HG03064 (cell line): ENCODE results near the gene PRKG1.

ENCODE experiments used
- ATAC-seq: cut with Tn5 transposase; IDR thresholded peaks from one replicate; pipeline ENCODE4 v1.9.1; 2021; ENCODE audit warnings: low read depth; ENCODE audit not compliant: unreplicated experiment

PRKG1 gene

DNA sequence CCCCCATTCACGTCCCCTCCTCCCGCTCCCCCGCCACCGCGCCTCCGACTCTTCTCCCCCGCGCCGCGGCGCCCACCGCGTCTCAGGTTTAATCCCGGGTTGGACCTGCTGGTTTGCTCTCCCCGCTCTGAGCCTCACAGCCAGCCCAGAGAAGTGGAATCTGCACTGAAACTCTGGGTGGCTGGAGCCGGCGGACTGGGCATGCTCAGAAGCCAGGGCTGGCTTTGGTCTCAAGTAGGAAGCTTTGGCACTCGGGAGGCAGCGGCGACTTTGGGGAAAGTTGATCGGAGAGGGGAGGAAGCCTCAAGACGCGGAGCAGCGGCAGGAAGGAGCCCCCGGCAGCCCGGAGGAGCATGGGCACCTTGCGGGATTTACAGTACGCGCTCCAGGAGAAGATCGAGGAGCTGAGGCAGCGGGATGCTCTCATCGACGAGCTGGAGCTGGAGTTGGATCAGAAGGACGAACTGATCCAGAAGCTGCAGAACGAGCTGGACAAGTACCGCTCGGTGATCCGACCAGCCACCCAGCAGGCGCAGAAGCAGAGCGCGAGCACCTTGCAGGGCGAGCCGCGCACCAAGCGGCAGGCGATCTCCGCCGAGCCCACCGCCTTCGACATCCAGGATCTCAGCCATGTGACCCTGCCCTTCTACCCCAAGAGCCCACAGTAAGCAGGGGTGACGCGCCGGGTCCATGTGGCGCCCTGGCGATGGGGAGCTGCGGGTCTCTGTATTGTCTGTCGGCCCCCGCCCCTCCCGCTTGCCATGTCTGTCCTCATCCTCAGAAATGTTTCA, at the start of gene PRKG1:
Gene PRKG1 (plus strand): TSS at position 250 of the 791 bp plus-strand sequence.
- no peak for ATAC-seq

DNA sequence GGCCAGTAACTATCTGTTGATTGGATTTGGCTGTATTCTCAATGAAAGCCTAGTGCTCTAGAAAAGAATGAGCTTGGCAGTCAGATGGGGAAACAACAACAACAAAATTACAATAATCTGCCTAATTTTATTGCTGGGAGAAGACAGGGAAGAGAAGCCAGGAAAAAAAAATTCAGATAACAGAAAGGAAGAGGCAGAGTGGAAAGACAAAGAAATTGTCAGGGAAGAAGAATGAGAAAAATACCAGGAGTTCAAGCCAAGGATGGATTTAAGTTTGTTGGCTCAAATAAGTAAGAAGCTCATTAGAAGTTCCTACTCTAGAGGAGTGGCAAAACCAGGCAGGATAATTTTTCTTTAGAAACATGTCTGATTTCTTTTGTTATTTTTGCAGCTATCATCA, 45.9 kb upstream of the PRKG1 start:
- no peak for ATAC-seq

DNA sequence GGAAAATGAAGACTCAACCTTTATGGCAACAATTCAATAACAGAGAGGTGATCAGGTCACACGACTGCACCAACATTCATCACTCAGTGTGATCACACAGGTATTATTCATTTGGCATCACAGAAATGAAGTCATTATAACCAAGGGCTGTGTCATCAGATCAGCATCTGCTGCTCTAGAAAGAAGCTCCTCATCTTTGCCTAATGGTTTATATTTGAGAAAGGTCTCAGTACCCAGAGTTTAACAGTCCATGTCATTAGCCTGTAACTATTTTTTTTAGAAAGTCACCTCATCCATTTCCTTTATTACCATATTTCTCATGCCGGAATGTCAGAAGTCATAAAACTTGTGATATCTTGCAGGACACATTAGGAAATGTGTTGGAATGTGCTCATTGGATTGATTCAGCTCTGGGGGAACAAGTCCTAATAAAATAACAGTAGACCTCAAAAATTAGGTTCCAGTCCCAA, 45.1 kb upstream of the PRKG1 start:
- ATAC-seq = no peak

DNA sequence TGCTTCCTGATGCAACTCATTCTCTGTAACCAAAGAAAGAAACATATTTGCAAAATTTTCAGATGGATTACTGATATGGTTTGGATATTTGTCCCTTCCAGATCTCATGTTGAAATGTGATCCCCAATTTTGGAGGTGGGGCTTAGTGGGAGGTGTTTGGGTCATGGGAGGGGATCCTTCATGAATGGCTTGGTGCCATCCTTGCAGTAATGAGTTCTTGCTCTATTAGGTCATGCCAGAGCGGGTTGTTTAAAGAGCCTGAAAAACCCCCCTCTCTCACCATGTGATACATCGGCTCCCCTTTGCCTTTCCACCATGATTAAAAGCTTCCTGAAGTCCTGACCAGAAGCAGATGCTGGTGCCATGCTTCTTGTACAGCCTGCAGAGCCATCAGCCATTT, 43.8 kb upstream of the PRKG1 start:
- no peak for ATAC-seq

DNA sequence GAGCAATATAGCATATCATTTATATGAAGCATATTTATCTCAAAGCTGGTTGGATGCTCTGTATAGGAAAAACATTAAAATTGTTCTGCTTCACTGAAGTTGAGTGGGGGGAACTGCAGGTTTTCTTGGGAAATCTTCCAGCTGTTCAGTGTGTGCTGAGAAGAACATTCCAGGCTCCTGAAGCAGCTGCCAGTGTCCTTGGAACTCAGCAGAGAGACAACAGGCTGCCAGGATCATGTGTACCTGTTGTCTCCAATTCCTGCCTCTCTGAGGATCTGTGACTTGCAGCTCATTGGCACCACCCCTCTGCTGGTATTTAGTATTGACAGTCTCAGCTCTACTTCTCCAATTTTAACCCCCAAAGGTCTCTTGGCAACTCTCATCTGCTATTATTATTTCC, 42.3 kb upstream of the PRKG1 start:
- ATAC-seq = no peak

DNA sequence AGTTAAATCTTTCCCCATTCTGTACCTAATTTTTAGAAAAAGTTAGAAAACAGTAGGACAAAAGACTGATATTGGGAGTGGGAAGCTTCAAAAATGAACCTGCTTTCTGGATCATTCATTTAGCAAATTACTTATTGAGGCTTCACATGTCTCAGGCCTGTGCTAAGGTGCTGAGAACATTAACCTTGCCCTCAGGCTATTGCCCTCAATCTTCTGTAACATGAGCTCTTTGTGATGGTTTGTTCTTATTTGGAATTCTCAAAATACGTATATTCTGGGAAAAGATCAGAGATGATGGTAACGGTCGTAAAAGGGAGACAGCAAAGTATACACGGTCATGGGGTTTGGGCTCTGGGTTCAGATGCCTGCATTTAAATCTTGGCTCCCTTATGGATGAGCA, 39.5 kb upstream of the PRKG1 start:
- ATAC-seq = no peak

DNA sequence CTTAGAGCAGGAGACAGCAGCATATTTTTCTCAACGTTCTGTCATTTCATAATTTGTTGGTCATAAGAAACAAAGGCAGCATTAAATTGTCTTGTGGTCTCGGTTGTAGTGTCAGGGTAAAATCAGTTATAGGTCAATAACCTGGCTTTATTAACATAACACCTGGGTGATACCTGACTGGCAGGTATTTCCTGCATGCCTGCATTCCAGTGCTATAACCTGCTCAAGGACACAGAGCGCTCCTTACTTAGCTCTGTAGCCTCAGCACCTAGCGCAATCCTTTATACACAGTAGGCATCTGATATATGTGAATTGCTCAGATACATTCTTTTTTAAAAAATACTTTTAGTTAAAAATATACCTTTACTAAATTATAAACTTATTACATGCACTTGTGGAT, 38.9 kb upstream of the PRKG1 start:
- no peak for ATAC-seq

DNA sequence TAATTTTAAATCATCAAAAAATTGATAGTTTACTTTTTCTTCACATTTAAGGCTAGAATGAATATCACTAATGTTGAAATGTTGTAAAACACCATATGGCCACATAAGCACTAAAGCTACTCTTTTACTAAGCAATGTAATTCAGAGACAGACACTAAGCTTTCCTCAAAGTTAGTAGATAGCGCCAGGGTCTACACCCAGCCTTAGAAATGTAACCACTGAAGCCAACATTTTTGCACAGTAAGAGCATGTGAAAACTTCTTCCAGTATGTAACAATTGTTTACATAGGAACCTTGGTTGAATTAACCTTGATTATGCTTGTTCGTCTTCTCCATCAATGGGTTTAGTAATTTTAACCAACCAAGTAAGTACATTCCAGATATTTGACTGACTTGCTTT, 28.4 kb upstream of the PRKG1 start:
- ATAC-seq = no peak

DNA sequence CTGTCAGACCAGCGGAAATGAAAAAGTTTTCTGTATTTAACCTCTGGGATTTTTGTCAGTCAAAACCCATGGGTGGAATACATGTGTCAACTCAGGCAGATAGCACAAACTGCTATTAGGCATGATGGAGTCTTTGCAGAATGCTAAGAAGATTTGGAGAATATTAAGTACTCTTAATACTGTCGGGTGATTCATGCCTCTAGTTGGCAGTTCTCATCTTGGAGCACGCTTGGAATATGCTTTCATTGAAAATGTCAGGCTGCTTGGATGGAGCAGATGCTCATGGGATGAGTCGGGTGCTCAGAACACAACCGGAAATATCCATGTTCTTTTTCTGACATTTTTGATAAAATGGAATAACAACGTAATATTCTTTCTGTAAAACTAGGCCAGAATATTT, 27.6 kb upstream of the PRKG1 start:
- no peak for ATAC-seq

DNA sequence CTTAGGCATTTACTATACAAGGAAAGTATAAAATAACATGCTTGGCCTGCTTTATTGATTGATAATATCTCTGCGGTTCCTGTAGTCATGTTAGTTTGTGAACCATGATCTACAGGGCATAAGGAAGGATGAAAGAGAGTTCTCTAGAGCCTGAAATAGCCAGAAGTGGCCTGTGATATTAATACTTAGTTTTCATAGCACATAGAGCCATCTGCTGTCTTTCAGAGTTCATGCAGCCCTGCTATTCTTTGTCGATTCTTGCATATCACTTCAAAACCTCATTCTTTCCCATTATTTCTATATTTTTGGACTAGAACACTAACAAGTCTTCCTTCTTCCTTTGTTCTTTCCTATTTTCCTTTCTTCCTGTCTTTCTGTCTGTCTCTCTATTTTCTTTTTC, 26.4 kb upstream of the PRKG1 start:
- no peak for ATAC-seq

DNA sequence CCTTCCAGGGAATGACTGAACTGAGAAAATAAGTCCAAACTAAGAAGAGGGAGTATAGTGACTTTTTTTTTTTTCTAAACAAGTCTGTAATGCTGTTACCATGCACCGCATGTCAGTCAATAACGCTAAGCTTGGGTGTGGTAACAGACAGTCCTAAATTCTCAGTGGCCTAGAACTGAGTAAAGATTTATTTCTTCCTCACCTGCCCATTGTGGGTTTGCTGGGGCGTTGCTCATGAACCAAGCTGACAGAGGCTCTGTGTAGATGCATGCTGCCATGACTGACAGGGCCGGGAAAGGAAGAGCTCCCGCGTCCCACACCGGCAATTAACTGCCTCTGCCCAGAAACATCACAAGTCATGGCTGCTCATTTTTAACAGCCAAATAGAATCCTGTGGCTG, 25.5 kb upstream of the PRKG1 start:
- no peak for ATAC-seq

DNA sequence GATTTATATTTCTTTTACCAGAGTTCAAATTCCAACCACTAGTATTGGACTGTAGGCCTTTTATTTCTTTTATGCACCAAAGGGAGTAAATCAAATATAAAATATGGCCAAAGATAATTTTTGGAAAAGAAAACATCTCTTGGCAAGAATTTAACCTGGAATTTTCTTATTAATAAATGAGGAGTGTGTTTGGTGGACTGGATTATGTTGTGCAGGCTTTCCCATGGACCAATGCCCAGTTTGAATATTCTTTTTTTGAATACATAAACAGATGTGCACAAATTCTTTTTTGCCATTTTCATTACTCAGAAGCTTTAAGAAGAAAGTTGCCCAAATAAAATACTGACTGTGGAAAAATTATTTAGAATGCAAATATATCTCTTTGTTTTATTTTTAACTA, 22.1 kb upstream of the PRKG1 start:
- ATAC-seq = no peak

DNA sequence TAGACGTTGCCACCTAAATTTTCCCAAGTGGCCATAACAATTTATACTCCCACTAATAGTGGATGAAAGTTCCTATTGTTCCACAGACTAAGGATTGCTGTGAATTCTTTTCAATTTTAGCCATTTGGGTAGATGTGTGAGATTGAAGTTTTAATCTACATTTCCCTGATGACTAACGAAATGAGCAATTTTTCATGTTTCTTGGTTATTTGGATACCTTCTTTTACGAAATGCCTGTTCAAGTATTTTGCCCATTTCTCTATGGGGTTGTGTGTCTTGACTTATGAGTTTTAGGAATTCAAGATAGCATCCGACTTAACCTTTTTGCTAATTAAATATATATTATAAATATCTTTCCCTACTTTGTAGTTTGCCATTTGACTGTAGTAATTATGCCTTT, 16.4 kb upstream of the PRKG1 start:
- ATAC-seq = no peak

DNA sequence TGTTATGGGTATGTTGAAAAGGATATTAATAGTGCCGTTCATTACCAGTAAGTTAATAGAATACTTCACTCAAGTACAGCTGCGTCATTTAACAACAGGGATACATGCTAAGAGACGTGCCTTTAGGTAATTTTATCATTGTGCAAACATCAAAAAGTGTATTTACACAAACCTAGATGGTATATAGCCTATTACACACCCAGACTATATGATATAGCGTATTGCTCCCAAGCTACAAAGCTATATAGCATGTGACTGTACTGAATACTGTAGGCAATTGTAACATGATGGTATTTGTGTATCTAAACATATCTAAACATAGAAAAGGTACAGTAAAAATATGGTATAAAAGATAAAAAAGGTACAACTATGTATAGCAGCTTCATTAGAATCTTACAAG, 11.1 kb upstream of the PRKG1 start:
- ATAC-seq = no peak

DNA sequence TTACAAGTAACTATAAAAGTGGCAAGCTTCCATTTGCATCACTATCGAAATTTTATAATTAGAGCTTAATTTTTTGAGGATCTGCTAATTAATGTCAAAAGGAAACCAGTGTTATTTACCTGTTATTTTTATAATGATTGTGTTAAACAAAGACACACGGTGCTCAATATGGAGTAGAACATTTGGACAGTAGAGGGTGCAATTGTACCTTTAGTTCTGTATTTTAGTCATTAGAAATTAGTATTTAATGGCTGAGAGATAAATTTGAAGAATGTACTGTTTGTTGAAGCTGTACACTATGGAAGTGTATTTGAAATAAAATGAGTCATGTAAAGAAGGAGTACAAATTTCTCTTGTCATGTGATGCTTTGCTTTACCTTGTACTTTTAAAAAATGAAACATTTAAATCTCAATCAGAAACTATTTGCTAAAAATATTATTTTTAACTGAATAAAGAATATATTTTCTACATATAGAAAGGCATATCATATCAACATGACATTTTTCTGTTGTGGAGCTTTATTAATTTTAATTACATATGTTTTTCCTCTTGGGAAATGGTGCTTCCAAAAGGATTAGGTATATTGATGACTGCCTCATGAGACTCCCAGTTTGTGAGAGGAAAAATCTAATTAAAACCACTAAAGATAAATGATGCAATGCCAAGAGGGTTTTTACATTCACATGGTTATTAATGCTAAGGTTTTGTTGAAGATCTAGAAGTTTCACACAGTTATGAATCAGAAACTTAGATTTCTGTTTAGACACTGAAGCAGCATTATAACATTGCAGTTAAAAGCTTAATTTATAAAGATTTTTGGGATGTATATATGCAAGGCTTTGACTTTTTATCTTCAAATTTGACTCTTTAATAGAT, 10.4 kb upstream of the PRKG1 start:
- no peak for ATAC-seq

DNA sequence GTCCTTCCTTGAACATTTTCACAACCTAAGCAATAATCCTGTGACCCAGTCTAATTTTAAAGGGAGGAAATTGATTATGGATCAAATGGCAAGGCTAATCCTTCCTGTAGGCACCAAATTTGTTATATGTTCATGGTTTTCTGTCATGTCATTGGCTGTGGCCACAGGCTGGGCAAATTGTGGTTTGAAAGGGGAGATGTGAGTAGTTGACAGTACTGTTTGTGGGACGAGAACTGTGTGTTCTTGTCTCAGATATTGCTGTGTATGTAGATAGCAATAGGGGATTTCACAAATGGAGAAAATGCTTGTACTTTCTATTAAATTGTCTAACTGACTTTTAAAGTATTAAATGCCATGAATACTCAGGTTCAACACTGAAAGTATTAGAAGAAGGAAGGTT, 8.1 kb upstream of the PRKG1 start:
- ATAC-seq = no peak

DNA sequence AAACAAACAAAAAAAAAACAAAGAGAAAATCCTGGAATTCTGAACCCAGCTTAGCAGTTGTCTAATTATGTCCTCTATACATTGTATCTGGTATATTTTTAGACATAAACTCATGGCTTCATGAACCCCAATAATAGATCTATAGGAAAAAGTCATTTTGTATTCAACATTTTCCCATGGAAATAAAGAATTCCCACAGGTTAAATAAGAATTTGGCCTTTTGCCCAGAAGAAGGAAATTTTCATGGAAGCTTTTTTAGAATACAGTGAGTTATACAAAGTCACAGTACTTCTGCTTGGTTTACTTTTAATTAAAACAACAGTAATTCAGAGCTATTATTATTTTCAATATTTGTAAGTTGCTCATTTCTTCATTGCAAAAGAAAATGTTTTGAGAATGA, 2.1 kb upstream of the PRKG1 start:
- no peak for ATAC-seq

DNA sequence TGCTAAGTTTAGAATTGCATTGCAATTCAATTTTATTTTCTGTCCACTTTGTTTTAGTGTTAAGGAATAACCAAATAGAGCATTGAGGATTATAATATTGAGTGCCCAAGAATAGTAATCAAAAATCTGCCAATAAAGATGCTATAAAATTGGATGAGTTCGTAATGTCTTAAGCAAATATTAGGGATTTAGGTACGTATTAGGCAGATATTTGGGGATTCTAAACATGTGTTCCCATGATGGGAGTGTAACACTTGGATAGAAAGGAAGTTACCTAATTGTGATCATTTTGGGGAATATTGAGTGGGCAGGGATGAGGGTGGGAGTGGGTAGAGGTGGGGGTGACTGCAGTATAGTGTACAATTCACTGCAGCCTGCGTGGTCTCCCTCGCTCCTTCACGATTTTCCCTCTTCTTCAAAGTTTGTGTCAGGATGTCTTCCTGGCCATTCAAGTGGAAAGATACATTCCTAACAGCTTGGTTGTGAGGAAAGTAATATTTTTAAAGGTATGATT, 1.3 kb upstream of the PRKG1 start:
- no peak for ATAC-seq

DNA sequence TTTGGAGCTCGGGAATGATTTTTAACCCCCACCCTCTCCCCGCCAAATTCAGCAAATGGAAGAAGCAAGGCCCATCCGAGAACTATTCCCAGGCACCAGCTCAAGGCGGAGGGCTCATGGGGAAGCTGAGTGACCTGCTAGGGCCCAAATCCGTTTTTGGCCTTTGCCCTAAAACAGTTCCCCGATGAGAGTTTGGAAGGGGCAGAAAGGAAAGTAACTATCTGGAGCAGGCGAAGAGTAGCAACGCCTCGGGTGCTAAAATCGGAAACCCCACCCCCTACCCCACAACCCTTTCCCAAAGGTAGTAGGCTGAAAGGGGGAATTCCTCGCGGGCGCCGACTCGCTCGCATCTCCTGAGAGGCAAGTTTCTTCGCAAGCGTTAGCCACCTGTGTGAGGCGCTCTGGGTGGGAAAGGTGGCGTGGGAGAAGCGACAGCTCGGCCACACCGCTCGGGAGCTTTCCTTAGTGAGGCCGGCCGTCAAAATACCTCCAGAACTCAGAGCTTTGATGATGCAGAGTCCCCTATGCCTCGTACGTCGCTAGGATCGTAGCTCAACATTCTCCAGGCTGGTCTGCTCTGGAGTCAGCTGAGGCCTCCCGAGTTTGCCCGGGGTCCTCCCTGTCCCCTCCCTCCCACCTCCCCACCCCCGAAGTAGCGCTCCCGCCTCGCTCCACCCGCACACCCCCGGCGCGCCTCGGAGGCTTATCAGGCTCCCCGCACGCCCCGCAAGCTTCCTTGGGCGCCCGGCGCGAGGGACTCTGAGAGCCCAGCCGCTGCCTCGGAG, 642 bp upstream of the PRKG1 start:
- ATAC-seq = no peak

DNA sequence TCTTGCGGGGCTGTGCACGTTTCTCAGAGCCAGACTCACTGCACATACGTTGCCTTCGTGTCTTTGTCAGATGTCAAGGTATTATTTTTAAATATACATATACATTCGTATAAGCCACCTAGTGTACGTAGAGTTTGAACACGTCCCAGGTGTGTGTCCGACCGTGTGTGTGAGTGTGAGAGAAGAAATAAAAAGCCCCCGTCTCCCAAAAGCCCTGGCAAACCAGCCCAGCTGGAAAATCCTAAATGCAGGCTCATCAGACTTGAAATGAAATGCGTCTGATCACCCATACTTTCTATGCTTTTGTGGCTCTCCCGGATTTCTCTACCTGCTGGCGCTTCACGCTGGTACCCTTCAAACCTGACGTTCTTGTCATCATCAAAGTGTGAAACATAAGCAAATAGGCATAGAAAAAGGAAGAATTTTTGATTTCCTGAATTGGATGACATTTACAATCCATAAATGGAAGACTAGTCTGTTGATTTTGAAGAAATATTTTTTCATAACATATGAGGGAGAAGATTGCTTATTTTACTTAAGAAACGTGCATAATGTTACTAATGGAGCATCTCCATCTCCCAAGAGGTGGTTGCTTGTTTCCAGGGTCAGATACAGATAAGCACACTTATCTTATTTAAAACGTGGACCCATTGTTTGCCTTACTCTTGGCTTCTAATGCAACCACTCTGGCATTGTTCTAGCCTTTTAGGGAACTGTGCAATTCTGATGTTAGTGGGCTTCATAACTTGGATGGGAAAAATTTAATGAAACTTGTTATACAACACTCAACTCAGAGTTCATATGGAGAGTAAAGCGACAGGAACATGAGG, 971 bp downstream of the PRKG1 start:
- ATAC-seq = no peak
